Suprapubic skin (tissue), 3 donors: Measurements from ENCODE around the gene SRD5A1.

Source experiments
- CTCF ChIP-seq, 2 donors: fragments of 200-600 bp in 1 of 2; fragments of 450-650 bp in 1 of 2; sonication (generic) in 1 of 2; IDR thresholded peaks; one replicate each; pipeline ENCODE4 v1.5.1; 2016 to 2019; ENCODE audit warnings: antibody characterized with exemption in 2 of 2, mild to moderate bottlenecking in 1 of 2, moderate library complexity in 1 of 2
- EP300 ChIP-seq: sonication (generic); formaldehyde crosslinking; IDR thresholded peaks from one replicate; pipeline ENCODE4 v1.6.1; 2017; ENCODE audit warnings: antibody characterized with exemption
- POLR2A ChIP-seq, 2 donors: fragments of 450-650 bp; IDR thresholded peaks; one replicate each; pipeline ENCODE4 v1.6.1; 2017; ENCODE audit warnings: antibody characterized with exemption in 2 of 2, mild to moderate bottlenecking in 2 of 2, moderate library complexity in 2 of 2

GRCh38 chr5:6699357-6699756, 66.1 kb downstream of the SRD5A1 start:
- TF ChIP-seq CTCF (IDR thresholded peaks at IDR 0.05), result no peak
- TF ChIP-seq POLR2A (IDR thresholded peaks at IDR 0.05), result no peak
- TF ChIP-seq EP300, result no peak
